Peyer's patch (tissue), 4 donors: ENCODE data around the gene GALNT1. TPM values are rescaled to one million over a fixed set of nuclear protein-coding genes. Genes with fewer than 3 reads are reported as not detected.
A peak's percentile ranks its signal among the peaks of the same experiment; 100 is the strongest.
"Not testable (repeated sequence)": the region's sequence is repeated elsewhere in the genome, so short reads cannot be mapped to it uniquely, and the experiment has no call there.

Source experiments
- DNase-seq, 3 donors: peaks; one replicate each; pipeline ENCODE4 v3.0.0-alpha.2; 2017 to 2019
- H3K27ac ChIP-seq, 4 donors: fragments of 200-600 bp; sonication (generic); one replicate each; pipeline ENCODE4 v1.5.1; 2016 to 2019
- H3K27me3 ChIP-seq, 2 donors: fragments of 200-600 bp; sonication (generic); one replicate each; pipeline ENCODE4 v1.5.1; 2019
- H3K36me3 ChIP-seq, 3 donors: fragments of 200-600 bp; sonication (generic); one replicate each; pipeline ENCODE4 v1.5.1; 2016 to 2019
- H3K4me1 ChIP-seq, 4 donors: fragments of 200-600 bp; sonication (generic); one replicate each; pipeline ENCODE4 v1.5.1; 2016 to 2019
- H3K4me3 ChIP-seq, 4 donors: fragments of 200-600 bp; sonication (generic); 1 replicate in 3 of 4; 2 replicates in 1 of 4; pipeline ENCODE4 v1.5.1; 2016 to 2019; ENCODE audit warnings: mild to moderate bottlenecking in 1 of 4
- H3K9me3 ChIP-seq, 4 donors: fragments of 200-600 bp; sonication (generic); one replicate each; pipeline ENCODE4 v1.5.1; 2016 to 2019; ENCODE audit warnings: mild to moderate bottlenecking in 1 of 4
- CTCF ChIP-seq, 6 experiments: fragments of 450-650 bp in 4 of 6; fragments of 200-600 bp in 2 of 6; sonication (generic) in 1 of 6; IDR thresholded peaks; one replicate each; pipeline ENCODE4 v1.5.1; 2017 to 2019; ENCODE audit warnings: antibody characterized with exemption in 6 of 6, mild to moderate bottlenecking in 3 of 6, moderate library complexity in 1 of 6
- POLR2A ChIP-seq, 2 donors: fragments of 450-650 bp; IDR thresholded peaks; one replicate each; pipeline ENCODE4 v1.5.1; 2017; ENCODE audit warnings: antibody characterized with exemption in 2 of 2, mild to moderate bottlenecking in 2 of 2, moderate library complexity in 2 of 2
- total RNA-seq, 4 donors: library from RNA; depleted of rRNA; stranded (reverse); fragments of >200 nt; gene quantifications; one replicate each; pipeline ENCODE4 v1.1.0, GENCODE V29; 2016

The GALNT1 gene
- total RNA-seq, 4 donors from 2014 or later = 30.5 to 87.6 (median 70.7) TPM

- no peak for DNase-seq
Measured at GRCh38 chr18:35549564-35549963, 32.0 kb upstream of the GALNT1 start.

GRCh38 chr18:35553300-35553699 lies 28.2 kb upstream of the GALNT1 start:
- H3K27ac ChIP-seq = peak overlapping the region in 2 of 4 donors; percentile 5 to 19
- no peak for DNase-seq
- no peaks in the 10 kb centered on the region for H3K9me3 ChIP-seq
- no peaks in the 10 kb centered on the region for H3K27me3 ChIP-seq
- H3K36me3 ChIP-seq = no peaks in the 10 kb centered on the region
- TF ChIP-seq POLR2A (IDR thresholded peaks at IDR 0.05) (no peak), CTCF (IDR thresholded peaks at IDR 0.05) (peak in 3 of 6 experiments; percentile 45 to 56 (median 55))
- no peak overlapping the region for H3K4me3 ChIP-seq
- H3K4me1 ChIP-seq = peaks cover 0 to 5% (median 0%) of the 10 kb centered on the region in 4 donors

More at GRCh38 chr18:35549564-35549963, 32.0 kb upstream of the GALNT1 start:
- Histone ChIP-seq H3K27ac (no peak overlapping the region), H3K36me3 (no peaks in the 10 kb centered on the region), H3K27me3 (no peaks in the 10 kb centered on the region), H3K4me1 (peaks cover 0 to 5% (median 0%) of the 10 kb centered on the region in 4 donors), H3K4me3 (no peak overlapping the region), H3K9me3 (no peaks in the 10 kb centered on the region)
- TF ChIP-seq CTCF (IDR thresholded peaks at IDR 0.05) (no peak), POLR2A (IDR thresholded peaks at IDR 0.05) (no peak)

- not testable (repeated sequence) for H3K4me3 ChIP-seq, H3K27ac ChIP-seq, DNase-seq, H3K27me3 ChIP-seq, H3K36me3 ChIP-seq, H3K9me3 ChIP-seq
- H3K4me1 ChIP-seq = peaks cover 0 to 11% (median 0%) of the 10 kb centered on the region in 4 donors
Measured at GRCh38 chr18:35555538-35555937, 26.0 kb upstream of the GALNT1 start.

GRCh38 chr18:35559867-35560266 lies 21.7 kb upstream of the GALNT1 start:
- peaks cover 0 to 6% (median 0%) of the 10 kb centered on the region in 4 donors for H3K4me1 ChIP-seq
- no peak for DNase-seq
- H3K9me3 ChIP-seq = no peaks in the 10 kb centered on the region
- H3K36me3 ChIP-seq = no peaks in the 10 kb centered on the region
- no peak overlapping the region for H3K4me3 ChIP-seq
- no peak overlapping the region for H3K27ac ChIP-seq
- H3K27me3 ChIP-seq = no peaks in the 10 kb centered on the region
- TF ChIP-seq CTCF (IDR thresholded peaks at IDR 0.05) = no peak
- TF ChIP-seq POLR2A (IDR thresholded peaks at IDR 0.05) = no peak

GRCh38 chr18:35564795-35565453 lies 16.6 kb upstream of the GALNT1 start:
- no peak for TF ChIP-seq POLR2A (IDR thresholded peaks at IDR 0.05)
- no peak for TF ChIP-seq CTCF (IDR thresholded peaks at IDR 0.05)
- no peak overlapping the region for H3K27ac ChIP-seq
- peaks cover 0 to 6% (median 0%) of the 10 kb centered on the region in 4 donors for H3K4me1 ChIP-seq
- no peak overlapping the region for H3K4me3 ChIP-seq
- no peaks in the 10 kb centered on the region for H3K36me3 ChIP-seq
- H3K27me3 ChIP-seq = no peaks in the 10 kb centered on the region
- no peaks in the 10 kb centered on the region for H3K9me3 ChIP-seq
- no peak for DNase-seq

- TF ChIP-seq CTCF (IDR thresholded peaks at IDR 0.05) = no peak
- no peak for TF ChIP-seq POLR2A (IDR thresholded peaks at IDR 0.05)
- Histone ChIP-seq H3K36me3 (no peaks in the 10 kb centered on the region), H3K9me3 (no peaks in the 10 kb centered on the region), H3K27ac (no peak overlapping the region), H3K27me3 (no peaks in the 10 kb centered on the region), H3K4me1 (no peaks in the 10 kb centered on the region), H3K4me3 (no peak overlapping the region)
- DNase-seq = no peak
Measured at GRCh38 chr18:35566019-35566418, 15.5 kb upstream of the GALNT1 start.
